H9 (cell line): Measurements from ENCODE around the gene RIT2. TPM values are rescaled to one million over a fixed set of nuclear protein-coding genes. Genes with fewer than 3 reads are reported as not detected.

Experiments used
- DNase-seq: peaks from one replicate; pipeline ENCODE4 v3.0.0-alpha.2; 2017
- H2AFZ ChIP-seq: one replicate; pipeline ENCODE4 v1.6.1; 2013; ENCODE audit warnings: mild to moderate bottlenecking, low read length, control low read depth, moderate library complexity
- H2AK5ac ChIP-seq: 2 replicates; pipeline ENCODE4 v1.6.1; 2013; ENCODE audit warnings: low read length, control low read depth, mixed read lengths; ENCODE audit not compliant: insufficient read length
- H2BK120ac ChIP-seq: one replicate; pipeline ENCODE4 v1.6.1; 2013; ENCODE audit warnings: low read depth, mild to moderate bottlenecking, low read length, control low read depth, inconsistent platforms; ENCODE audit not compliant: poor library complexity, severe bottlenecking
- H2BK12ac ChIP-seq: 2 replicates; pipeline ENCODE4 v1.6.1; 2013; ENCODE audit warnings: low read length, control low read depth, mixed read lengths, low read depth; ENCODE audit not compliant: insufficient read length
- H2BK15ac ChIP-seq: 2 replicates; pipeline ENCODE4 v1.6.1; 2013; ENCODE audit warnings: low read depth, low read length, control low read depth
- H2BK20ac ChIP-seq: one replicate; pipeline ENCODE4 v1.6.1; 2013; ENCODE audit warnings: low read depth, mild to moderate bottlenecking, low read length, control low read depth, inconsistent platforms; ENCODE audit not compliant: poor library complexity, severe bottlenecking
- H2BK5ac ChIP-seq: 2 replicates; pipeline ENCODE4 v1.6.1; 2013; ENCODE audit warnings: low read length, control low read depth, mixed read lengths; ENCODE audit not compliant: insufficient read length
- H3K14ac ChIP-seq: 2 replicates; pipeline ENCODE4 v1.6.1; 2013; ENCODE audit warnings: low read length, control low read depth; ENCODE audit not compliant: insufficient read depth
- H3K18ac ChIP-seq: 2 replicates; pipeline ENCODE4 v1.6.1; 2013; ENCODE audit warnings: low read depth, mild to moderate bottlenecking, mixed read lengths, low read length, control low read depth; ENCODE audit not compliant: insufficient read length
- H3K23ac ChIP-seq: 2 replicates; pipeline ENCODE4 v1.6.1; 2013; ENCODE audit warnings: low read length, control low read depth, mixed read lengths, low read depth; ENCODE audit not compliant: insufficient read length
- H3K23me2 ChIP-seq: 2 replicates; pipeline ENCODE4 v1.6.1; 2013; ENCODE audit warnings: low read depth, mild to moderate bottlenecking, mixed read lengths, low read length, control low read depth; ENCODE audit not compliant: insufficient read length, poor library complexity, severe bottlenecking
- H3K27ac ChIP-seq: 2 replicates; pipeline ENCODE4 v1.5.1; 2013; ENCODE audit warnings: low read length, control low read depth, mixed read lengths, low read depth; ENCODE audit not compliant: insufficient read length
- H3K27me3 ChIP-seq: 2 replicates; pipeline ENCODE4 v1.6.1; 2013; ENCODE audit warnings: low read length, control low read depth, inconsistent platforms; ENCODE audit not compliant: insufficient read depth
- H3K4ac ChIP-seq: 2 replicates; pipeline ENCODE4 v1.6.1; 2013; ENCODE audit warnings: low read depth, mild to moderate bottlenecking, control low read depth, inconsistent platforms, low read length, moderate library complexity
- H3K4me1 ChIP-seq: 2 replicates; pipeline ENCODE4 v1.6.1; 2013; ENCODE audit warnings: low read length, control low read depth, inconsistent platforms; ENCODE audit not compliant: insufficient read depth
- H3K4me2 ChIP-seq: 2 replicates; pipeline ENCODE4 v1.6.1; 2013; ENCODE audit warnings: low read length, control low read depth, mixed read lengths; ENCODE audit not compliant: insufficient read length, insufficient read depth
- H3K56ac ChIP-seq: 2 replicates; pipeline ENCODE4 v1.6.1; 2013; ENCODE audit warnings: low read depth, mild to moderate bottlenecking, mixed read lengths, low read length, control low read depth; ENCODE audit not compliant: insufficient read length
- H3K79me1 ChIP-seq: 2 replicates; pipeline ENCODE4 v1.6.1; 2013; ENCODE audit warnings: low read depth, mild to moderate bottlenecking, moderate library complexity, low read length, control low read depth, inconsistent platforms; ENCODE audit not compliant: insufficient read depth, poor library complexity, severe bottlenecking
- H3K79me2 ChIP-seq: 2 replicates; pipeline ENCODE4 v1.6.1; 2013; ENCODE audit warnings: low read length, control low read depth, inconsistent platforms; ENCODE audit not compliant: insufficient read depth
- H3K9ac ChIP-seq: 2 replicates; pipeline ENCODE4 v1.6.1; 2013; ENCODE audit warnings: low read length, control low read depth, mixed read lengths; ENCODE audit not compliant: insufficient read length; ENCODE audit errors: extremely low read depth
- H3K9me3 ChIP-seq: one replicate; pipeline ENCODE4 v1.6.1; 2013; ENCODE audit warnings: low read depth, low read length, inconsistent platforms; ENCODE audit not compliant: control insufficient read depth
- H3T11ph ChIP-seq: one replicate; pipeline ENCODE4 v1.6.1; 2013; ENCODE audit warnings: mild to moderate bottlenecking, low read length, control low read depth, inconsistent platforms
- H4K20me1 ChIP-seq: one replicate; pipeline ENCODE4 v1.6.1; 2013; ENCODE audit not compliant: control insufficient read depth, insufficient read length, insufficient read depth
- H4K5ac ChIP-seq: 2 replicates; pipeline ENCODE4 v1.6.1; 2013; ENCODE audit warnings: low read depth, mild to moderate bottlenecking, mixed read lengths, low read length, control low read depth; ENCODE audit not compliant: insufficient read length
- H4K8ac ChIP-seq: replicated peaks from 2 replicates; pipeline ENCODE4 v1.6.1; 2013; ENCODE audit warnings: low read length, control low read depth, mixed read lengths, low read depth; ENCODE audit not compliant: insufficient read length
- H4K91ac ChIP-seq: 2 replicates; pipeline ENCODE4 v1.6.1; 2013; ENCODE audit warnings: low read depth, mild to moderate bottlenecking, moderate library complexity, mixed read lengths, low read length, control low read depth; ENCODE audit not compliant: insufficient read length
- H3K27ac Mint-ChIP-seq, 3 experiments: 2 replicates in 2 of 3; 3 replicates in 1 of 3; pipeline ENCODE4 v1.8.0; 2020 to 2021; ENCODE audit warnings: mixed read lengths in 3 of 3, mild to moderate bottlenecking in 1 of 3, moderate library complexity in 1 of 3
- H3K27me3 Mint-ChIP-seq: 2 replicates; pipeline ENCODE4 v1.8.0; 2021; ENCODE audit warnings: low read depth, mild to moderate bottlenecking, moderate library complexity, mixed read lengths
- H3K36me3 Mint-ChIP-seq, 3 experiments: 2 replicates in 2 of 3; 3 replicates in 1 of 3; pipeline ENCODE4 v1.8.0; 2020 to 2021; ENCODE audit warnings: low read depth in 3 of 3, mixed read lengths in 3 of 3; ENCODE audit not compliant: insufficient read depth in 1 of 3
- H3K4me1 Mint-ChIP-seq, 2 experiments: 2 replicates each; pipeline ENCODE4 v1.8.0; 2020; ENCODE audit warnings: mixed read lengths in 2 of 2
- H3K4me3 Mint-ChIP-seq, 2 experiments: 2 replicates in 1 of 2; 3 replicates in 1 of 2; pipeline ENCODE4 v1.8.0; 2020 to 2021; ENCODE audit warnings: mild to moderate bottlenecking in 2 of 2, mixed read lengths in 2 of 2, moderate library complexity in 1 of 2
- H3K9me3 Mint-ChIP-seq, 2 experiments: 2 replicates in 1 of 2; 3 replicates in 1 of 2; pipeline ENCODE4 v1.8.0; 2020; ENCODE audit warnings: mild to moderate bottlenecking in 2 of 2, mixed read lengths in 2 of 2, moderate library complexity in 1 of 2
- WGBS: extraction: QIAGEN DNeasy Blood & Tissue Kit; methylation state at CpG from one replicate; pipeline ENCODE4 v1.1.7; 2013; ENCODE audit warnings: missing lambda C conversion rate, low lambda C conversion rate, mixed read lengths; ENCODE audit not compliant: insufficient read length; ENCODE audit errors: extremely low coverage; 5-methylcytosine and 5-hydroxymethylcytosine counted together
- total RNA-seq: library from RNA; stranded (reverse); gene quantifications from 2 replicates; pipeline ENCODE4 v1.2.1, GENCODE V29; 2021
- TF ChIP-seq, protein P1 (sequence below): fragments of 200-600 bp; sonication (generic); conservative IDR thresholded peaks from 3 replicates; pipeline ENCODE4 v1.8.0; 2021; ENCODE audit warnings: antibody characterized with exemption, mild to moderate bottlenecking

The RIT2 gene
- total RNA-seq, 1 experiment from 2014 or later, result 1.2 TPM

DNA sequence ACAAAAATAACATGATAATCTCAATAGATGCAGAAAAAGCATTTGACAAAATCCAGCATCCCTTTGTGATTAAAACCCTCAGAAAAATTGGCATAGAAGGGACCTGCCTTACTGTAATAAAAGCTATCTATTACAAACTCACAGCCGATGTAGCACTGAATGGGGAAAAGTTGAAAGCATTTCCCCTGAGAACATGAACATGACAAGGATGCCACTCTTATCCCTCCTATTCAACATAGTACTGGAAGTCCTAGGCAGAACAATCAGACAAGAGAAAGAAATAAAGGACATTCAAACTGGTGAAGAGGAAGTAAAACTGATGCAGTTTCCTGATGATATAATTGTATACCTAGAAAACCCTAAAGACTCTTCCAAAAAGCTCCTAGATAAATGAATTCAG is 368.7 kb downstream of the RIT2 start:
- Histone ChIP-seq H3K4me1 (peaks cover 5% of the 10 kb centered on the region; the same call in 1 of the 2 replicates), H3K4me2 (no peak overlapping the region), H4K20me1 (no peaks in the 10 kb centered on the region), H2AFZ (no peak overlapping the region), H3K27ac (no peak overlapping the region), H3K79me1 (no peaks in the 10 kb centered on the region), H3K14ac (no peak overlapping the region), H3K9me3 (no peaks in the 10 kb centered on the region), H3K23me2 (no peaks in the 10 kb centered on the region), H3K18ac (no peak overlapping the region), H3K9ac (no peak overlapping the region), H4K8ac (no peak overlapping the region), H4K5ac (no peak overlapping the region), H2BK15ac (no peak overlapping the region), H2BK120ac (no peak overlapping the region), H2BK5ac (no peak overlapping the region), H3K27me3 (no peaks in the 10 kb centered on the region), H3K56ac (no peak overlapping the region), H2AK5ac (no peak overlapping the region), H3K4ac (no peak overlapping the region), H3T11ph (no peak overlapping the region), H2BK20ac (no peak overlapping the region), H3K23ac (no peak overlapping the region), H3K79me2 (0 out of 2 replicates have a peak, but pooled peaks cover 2% of the 10 kb centered on the region), H4K91ac (no peak overlapping the region), H2BK12ac (no peak overlapping the region)
- Mint-ChIP-seq H3K36me3 (peaks cover 8 to 16% (median 16%) of the 10 kb centered on the region in 3 experiments), H3K4me1 (peaks cover 19 to 40% of the 10 kb centered on the region in 2 experiments), H3K4me3 (no peak overlapping the region), H3K27ac (peak overlapping the region; percentile 30 to 59 (median 46); a peak in 4 of 7 replicates), H3K9me3 (peaks cover 12 to 15% of the 10 kb centered on the region in 2 experiments), H3K27me3 (no peaks in the 10 kb centered on the region)
- no CpG with 5 or more reads among the region's 1 CpG for whole genome bisulfite sequencing
- no peak for DNase-seq
- TF ChIP-seq, protein P1, sequence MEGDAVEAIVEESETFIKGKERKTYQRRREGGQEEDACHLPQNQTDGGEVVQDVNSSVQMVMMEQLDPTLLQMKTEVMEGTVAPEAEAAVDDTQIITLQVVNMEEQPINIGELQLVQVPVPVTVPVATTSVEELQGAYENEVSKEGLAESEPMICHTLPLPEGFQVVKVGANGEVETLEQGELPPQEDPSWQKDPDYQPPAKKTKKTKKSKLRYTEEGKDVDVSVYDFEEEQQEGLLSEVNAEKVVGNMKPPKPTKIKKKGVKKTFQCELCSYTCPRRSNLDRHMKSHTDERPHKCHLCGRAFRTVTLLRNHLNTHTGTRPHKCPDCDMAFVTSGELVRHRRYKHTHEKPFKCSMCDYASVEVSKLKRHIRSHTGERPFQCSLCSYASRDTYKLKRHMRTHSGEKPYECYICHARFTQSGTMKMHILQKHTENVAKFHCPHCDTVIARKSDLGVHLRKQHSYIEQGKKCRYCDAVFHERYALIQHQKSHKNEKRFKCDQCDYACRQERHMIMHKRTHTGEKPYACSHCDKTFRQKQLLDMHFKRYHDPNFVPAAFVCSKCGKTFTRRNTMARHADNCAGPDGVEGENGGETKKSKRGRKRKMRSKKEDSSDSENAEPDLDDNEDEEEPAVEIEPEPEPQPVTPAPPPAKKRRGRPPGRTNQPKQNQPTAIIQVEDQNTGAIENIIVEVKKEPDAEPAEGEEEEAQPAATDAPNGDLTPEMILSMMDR, result no peak
